Lower lobe of right lung (tissue), 2 donors: ENCODE data around the gene DNAI1. TPM values are rescaled to one million over a fixed set of nuclear protein-coding genes. Genes with fewer than 3 reads are reported as not detected.
"Not testable (repeated sequence)": the region's sequence is repeated elsewhere in the genome, so short reads cannot be mapped to it uniquely, and the experiment has no call there.

ENCODE experiments used
- ATAC-seq, 2 donors: fragments of 200-7000 bp; cut with Tn5 transposase; one replicate each; pipeline ENCODE4 v1.9.1; 2020 to 2022; ENCODE audit warnings: mild to moderate bottlenecking in 2 of 2, moderate library complexity in 2 of 2
- DNase-seq: peaks from one replicate; pipeline ENCODE4 v3.0.0-alpha.2; 2020
- H3K27ac ChIP-seq: fragments of 200-600 bp; one replicate; pipeline ENCODE4 v1.8.0; 2022
- H3K27me3 ChIP-seq: fragments of 200-600 bp; one replicate; pipeline ENCODE4 v1.8.0; 2022; ENCODE audit warnings: low read depth
- H3K36me3 ChIP-seq: fragments of 200-600 bp; one replicate; pipeline ENCODE4 v1.8.0; 2022; ENCODE audit warnings: mild to moderate bottlenecking
- H3K4me1 ChIP-seq: fragments of 200-600 bp; one replicate; pipeline ENCODE4 v1.8.0; 2022
- H3K4me3 ChIP-seq: fragments of 200-600 bp; one replicate; pipeline ENCODE4 v1.8.0; 2022; ENCODE audit warnings: mild to moderate bottlenecking
- H3K9me3 ChIP-seq: fragments of 200-600 bp; one replicate; pipeline ENCODE4 v1.8.0; 2022
- CTCF ChIP-seq: fragments of 200-600 bp; IDR thresholded peaks from one replicate; pipeline ENCODE4 v1.8.0; 2022; ENCODE audit warnings: antibody characterized with exemption, mild to moderate bottlenecking
- intact Hi-C: fragments of 100-400 bp; cut with DNase I; formaldehyde crosslinking; loops from one replicate; pipeline ENCODE4 v1.11.0; 2022
- total RNA-seq: library from RNA; stranded (reverse); fragmentation: NEBNext Ultra II Directional; extraction: Animal tissue kit (Norgen Biotek cat#: 25700); gene quantifications from one replicate; pipeline ENCODE4 v1.2.1, GENCODE V29; 2021
- donor health status: DM: no; HTN: yes; CAD: no; lungs with severe emphysema.

DNAI1 gene
- total RNA-seq, 1 donor from 2014 or later: 13.5 TPM

GRCh38 chr9:34437006-34437925, 21.3 kb upstream of the DNAI1 start:
- intact Hi-C loops: no loop called here
- Histone ChIP-seq H3K4me3 (no peak overlapping the region), H3K27ac (no peak overlapping the region), H3K4me1 (peaks cover 22% of the 10 kb centered on the region), H3K27me3 (no peaks in the 10 kb centered on the region), H3K36me3 (no peaks in the 10 kb centered on the region), H3K9me3 (no peaks in the 10 kb centered on the region)
- ATAC-seq (peak; percentile 90 to 91), DNase-seq (no peak)
- TF ChIP-seq CTCF: peak; percentile 78

- ATAC-seq, DNase-seq: not testable (repeated sequence)
Measured at GRCh38 chr9:34437926-34438307, 20.7 kb upstream of the DNAI1 start.

GRCh38 chr9:34438465-34438864, 20.1 kb upstream of the DNAI1 start:
- DNase-seq, H3K4me3 ChIP-seq, H3K36me3 ChIP-seq, intact Hi-C loops, H3K27ac ChIP-seq, H3K9me3 ChIP-seq, H3K27me3 ChIP-seq, ATAC-seq: not testable (repeated sequence)
- H3K4me1 ChIP-seq: peaks cover 23% of the 10 kb centered on the region

More at GRCh38 chr9:34437926-34438307, 20.7 kb upstream of the DNAI1 start:
- H3K4me3 ChIP-seq, H3K27me3 ChIP-seq, H3K9me3 ChIP-seq, H3K27ac ChIP-seq, intact Hi-C loops, H3K36me3 ChIP-seq: not testable (repeated sequence)
- peaks cover 22% of the 10 kb centered on the region for H3K4me1 ChIP-seq

GRCh38 chr9:34440017-34440416, 18.6 kb upstream of the DNAI1 start:
- DNase-seq (no peak), ATAC-seq (no peak)
- TF ChIP-seq CTCF: no peak
- H3K36me3 ChIP-seq: no peaks in the 10 kb centered on the region
- intact Hi-C loops: no loop called here
- H3K27me3 ChIP-seq: no peaks in the 10 kb centered on the region
- H3K4me1 ChIP-seq: peaks cover 28% of the 10 kb centered on the region
- no peak overlapping the region for H3K4me3 ChIP-seq
- no peaks in the 10 kb centered on the region for H3K9me3 ChIP-seq
- H3K27ac ChIP-seq: no peak overlapping the region

GRCh38 chr9:34442770-34443169, 15.8 kb upstream of the DNAI1 start:
- ATAC-seq (no peak), DNase-seq (no peak)
- H3K27me3 ChIP-seq: no peaks in the 10 kb centered on the region
- H3K27ac ChIP-seq: no peak overlapping the region
- no peaks in the 10 kb centered on the region for H3K36me3 ChIP-seq
- no peak for TF ChIP-seq CTCF
- intact Hi-C loops: no loop called here
- peaks cover 28% of the 10 kb centered on the region for H3K4me1 ChIP-seq
- H3K4me3 ChIP-seq: no peak overlapping the region
- no peaks in the 10 kb centered on the region for H3K9me3 ChIP-seq

GRCh38 chr9:34443533-34443932, 15.1 kb upstream of the DNAI1 start:
- no peaks in the 10 kb centered on the region for H3K27me3 ChIP-seq
- no peak for TF ChIP-seq CTCF
- intact Hi-C loops: no loop called here
- H3K4me1 ChIP-seq: peaks cover 28% of the 10 kb centered on the region
- H3K9me3 ChIP-seq: no peaks in the 10 kb centered on the region
- H3K36me3 ChIP-seq: no peaks in the 10 kb centered on the region
- no peak for DNase-seq
- H3K27ac ChIP-seq: no peak overlapping the region
- no peak overlapping the region for H3K4me3 ChIP-seq
- ATAC-seq: no peak
